ENCODE measurements around the gene CCDC85C.

DNA sequence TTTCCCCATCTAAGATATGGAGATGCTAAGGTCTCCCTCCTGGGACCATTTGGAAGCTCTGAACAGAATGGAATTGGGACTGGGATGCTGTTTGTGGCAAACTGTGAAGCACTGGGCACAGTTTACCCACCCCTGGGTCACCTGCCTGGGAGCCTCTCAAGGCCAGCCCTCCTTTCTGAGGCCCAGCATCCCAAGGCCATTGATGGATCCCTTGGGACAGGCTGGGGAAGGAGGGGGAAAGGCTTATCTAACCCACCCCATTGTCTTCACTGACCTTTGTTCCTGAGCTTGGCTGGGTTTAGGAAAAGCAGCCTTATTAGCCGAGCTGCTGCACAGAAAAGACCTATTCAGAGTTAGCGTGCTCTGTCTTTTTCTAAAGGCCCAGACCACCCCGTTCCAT is 5.2 kb downstream of the CCDC85C start:
- TF ChIP-seq, protein P1, sequence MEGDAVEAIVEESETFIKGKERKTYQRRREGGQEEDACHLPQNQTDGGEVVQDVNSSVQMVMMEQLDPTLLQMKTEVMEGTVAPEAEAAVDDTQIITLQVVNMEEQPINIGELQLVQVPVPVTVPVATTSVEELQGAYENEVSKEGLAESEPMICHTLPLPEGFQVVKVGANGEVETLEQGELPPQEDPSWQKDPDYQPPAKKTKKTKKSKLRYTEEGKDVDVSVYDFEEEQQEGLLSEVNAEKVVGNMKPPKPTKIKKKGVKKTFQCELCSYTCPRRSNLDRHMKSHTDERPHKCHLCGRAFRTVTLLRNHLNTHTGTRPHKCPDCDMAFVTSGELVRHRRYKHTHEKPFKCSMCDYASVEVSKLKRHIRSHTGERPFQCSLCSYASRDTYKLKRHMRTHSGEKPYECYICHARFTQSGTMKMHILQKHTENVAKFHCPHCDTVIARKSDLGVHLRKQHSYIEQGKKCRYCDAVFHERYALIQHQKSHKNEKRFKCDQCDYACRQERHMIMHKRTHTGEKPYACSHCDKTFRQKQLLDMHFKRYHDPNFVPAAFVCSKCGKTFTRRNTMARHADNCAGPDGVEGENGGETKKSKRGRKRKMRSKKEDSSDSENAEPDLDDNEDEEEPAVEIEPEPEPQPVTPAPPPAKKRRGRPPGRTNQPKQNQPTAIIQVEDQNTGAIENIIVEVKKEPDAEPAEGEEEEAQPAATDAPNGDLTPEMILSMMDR (IDR thresholded peaks at IDR 0.05), result no peak
- TF ChIP-seq POLR2A (IDR thresholded peaks at IDR 0.05) (no peak), EP300 (IDR thresholded peaks at IDR 0.05) (no peak)

Data from ovary (tissue), 3 donors.